GM23248 (cell line): Measurements from ENCODE around the gene FCGR3B.
"Not testable (repeated sequence)": the region's sequence is repeated elsewhere in the genome, so short reads cannot be mapped to it uniquely, and the experiment has no call there.

ENCODE experiments used
- EZH2 ChIP-seq: fragments of 200-600 bp; sonication (generic); IDR thresholded peaks from 2 replicates; pipeline ENCODE4 v1.6.1; 2018; ENCODE audit warnings: antibody characterized with exemption, mild to moderate bottlenecking; ENCODE audit not compliant: insufficient read depth, poor library complexity, severe bottlenecking
- EZH2phosphoT487 ChIP-seq: fragments of 200-600 bp; sonication (generic); IDR thresholded peaks from 2 replicates; pipeline ENCODE4 v1.6.1; 2018; ENCODE audit warnings: antibody characterized with exemption, moderate library complexity, mild to moderate bottlenecking, low read depth; ENCODE audit not compliant: insufficient read depth

GRCh38 chr1:161621181-161622000 lies 9.6 kb downstream of the FCGR3B start:
- not testable (repeated sequence) for TF ChIP-seq EZH2, EZH2phosphoT487
